ENCODE measurements around the gene A2M. TPM values are rescaled to one million over a fixed set of nuclear protein-coding genes. Genes with fewer than 3 reads are reported as not detected.

The A2M gene
- total and polyA plus RNA-seq, 2 donors (not counting 1 experiment from before 2014, with no cell fraction given), result 0.04 TPM; not detected in 1

- H3K9ac ChIP-seq (ENCODE audit: low read length), result no peak overlapping the region
- TF ChIP-seq CTCF (IDR thresholded peaks at IDR 0.05) (no peak), EZH2 (IDR thresholded peaks at IDR 0.05; ENCODE audit: borderline replicate concordance, insufficient read depth, low read depth, low read length, poor library complexity, severe bottlenecking) (no peak)
- H3K36me3 ChIP-seq (replicated peaks in 1 of 2; ENCODE audit: control extremely low read depth in 1 of 2, control insufficient read depth in 1 of 2, extremely low read depth in 1 of 2, insufficient read depth in 2 of 2, low read length in 1 of 2), result no peaks in the 10 kb centered on the region
- H3K9me3 ChIP-seq (ENCODE audit: control extremely low read depth in 1 of 3, control insufficient read depth in 2 of 3, insufficient read depth in 1 of 3, low read length in 2 of 3), result no peaks in the 10 kb centered on the region
- ATAC-seq (ENCODE audit: low read depth), result no peak
- POLR2A ChIA-PET, result no interaction called here
- intact Hi-C loops (cut with micrococcal nuclease), result no loop called here
- Mint-ChIP-seq H3K4me3 (no peak overlapping the region), H3K27ac (no peak overlapping the region), H3K27me3 (peaks cover 28% of the 10 kb centered on the region), H3K9me3 (ENCODE audit: insufficient read depth) (no peaks in the 10 kb centered on the region), H3K4me1 (no peaks in the 10 kb centered on the region)
- H2AFZ ChIP-seq (ENCODE audit: insufficient read depth, low read depth, low read length, poor library complexity, severe bottlenecking), result no peak overlapping the region
- H3K27ac ChIP-seq (ENCODE audit: low read length in 2 of 2), result no peak overlapping the region
- DNase-seq, result no peak
- no CpG with 5 or more reads among the region's 1 CpG for WGBS (ENCODE audit: insufficient coverage)
- H4K20me1 ChIP-seq (ENCODE audit: control insufficient read depth, insufficient read depth, low read length, poor library complexity, severe bottlenecking), result no peaks in the 10 kb centered on the region
- H3K27me3 ChIP-seq (replicated peaks in 1 of 4; ENCODE audit: control extremely low read depth in 1 of 4, control insufficient read depth in 3 of 4, insufficient read depth in 4 of 4, low read length in 3 of 4), result peaks cover 0 to 5% (median 2%) of the 10 kb centered on the region in 4 experiments
- no peaks in the 10 kb centered on the region for H3K79me2 ChIP-seq (ENCODE audit: control insufficient read depth, insufficient read depth, low read length)
- no peak overlapping the region for H3K4me2 ChIP-seq (replicated peaks; ENCODE audit: low read depth, low read length, poor library complexity, severe bottlenecking)
- no peaks in the 10 kb centered on the region for H3K4me1 ChIP-seq (ENCODE audit: control insufficient read depth in 2 of 2, insufficient read depth in 2 of 2, low read length in 2 of 2)
- no peak overlapping the region for H3K4me3 ChIP-seq (ENCODE audit: control extremely low read depth in 1 of 5, extremely low read depth in 1 of 5, insufficient read depth in 1 of 5, low read depth in 2 of 5, low read length in 4 of 5)
- CTCF ChIA-PET, result interaction anchor here (0.9 kb wide), 1 partner anchor 8 kb away, joined by 3 read pairs; no protein-coding TSS in a partner anchor
Measured at GRCh38 chr12:9071969-9072368, 43.8 kb downstream of the A2M start.

DNA sequence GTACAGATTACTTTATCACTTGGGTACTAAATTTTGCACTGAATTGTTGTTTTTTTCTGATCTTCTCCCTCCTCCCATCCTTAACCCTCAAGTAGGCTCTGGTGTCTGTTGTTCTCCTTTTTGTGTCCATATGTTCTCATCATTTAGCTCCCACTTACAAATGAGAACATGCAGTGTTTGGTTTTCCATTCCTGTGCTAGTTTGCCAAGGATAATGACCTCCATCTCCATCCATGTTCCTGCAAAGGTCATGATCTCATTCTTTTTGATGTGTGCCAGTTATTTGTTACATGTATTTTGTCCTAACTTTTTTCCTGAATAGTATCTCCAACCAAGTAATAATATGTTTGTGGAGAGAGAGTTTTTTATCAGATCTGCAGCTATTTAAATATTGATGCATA, 44.2 kb downstream of the A2M start:
- H3K27ac Mint-ChIP-seq, result no peak overlapping the region
- no peaks in the 10 kb centered on the region for H4K20me1 ChIP-seq (ENCODE audit: control insufficient read depth, insufficient read depth, low read length, poor library complexity, severe bottlenecking)
- ChIA-PET POLR2A (no interaction called here), CTCF (no interaction called here)
- TF ChIP-seq EZH2 (IDR thresholded peaks at IDR 0.05; ENCODE audit: borderline replicate concordance, insufficient read depth, low read depth, low read length, poor library complexity, severe bottlenecking), result no peak
- no peak for TF ChIP-seq CTCF (IDR thresholded peaks at IDR 0.05)
- no peaks in the 10 kb centered on the region for H3K79me2 ChIP-seq (ENCODE audit: control insufficient read depth, insufficient read depth, low read length)
- no peak overlapping the region for H3K27ac ChIP-seq (ENCODE audit: low read length in 2 of 2)
- H3K4me1 Mint-ChIP-seq, result no peaks in the 10 kb centered on the region
- H3K9me3 Mint-ChIP-seq (ENCODE audit: insufficient read depth), result no peaks in the 10 kb centered on the region
- no peaks in the 10 kb centered on the region for H3K36me3 ChIP-seq (replicated peaks in 1 of 2; ENCODE audit: control extremely low read depth in 1 of 2, control insufficient read depth in 1 of 2, extremely low read depth in 1 of 2, insufficient read depth in 2 of 2, low read length in 1 of 2)
- no peak for ATAC-seq (ENCODE audit: low read depth)
- H3K4me3 Mint-ChIP-seq, result no peak overlapping the region
- no peak overlapping the region for H3K9ac ChIP-seq (ENCODE audit: low read length)
- H3K27me3 Mint-ChIP-seq, result peaks cover 28% of the 10 kb centered on the region
- H3K4me3 ChIP-seq (ENCODE audit: control extremely low read depth in 1 of 5, extremely low read depth in 1 of 5, insufficient read depth in 1 of 5, low read depth in 2 of 5, low read length in 4 of 5), result no peak overlapping the region
- DNase-seq, result no peak
- intact Hi-C loops (cut with micrococcal nuclease), result no loop called here
- no peak overlapping the region for H2AFZ ChIP-seq (ENCODE audit: insufficient read depth, low read depth, low read length, poor library complexity, severe bottlenecking)
- no peaks in the 10 kb centered on the region for H3K4me1 ChIP-seq (ENCODE audit: control insufficient read depth in 2 of 2, insufficient read depth in 2 of 2, low read length in 2 of 2)
- H3K4me2 ChIP-seq (replicated peaks; ENCODE audit: low read depth, low read length, poor library complexity, severe bottlenecking), result no peak overlapping the region
- H3K27me3 ChIP-seq (replicated peaks in 1 of 4; ENCODE audit: control extremely low read depth in 1 of 4, control insufficient read depth in 3 of 4, insufficient read depth in 4 of 4, low read length in 3 of 4), result peaks cover 0 to 5% (median 2%) of the 10 kb centered on the region in 4 experiments
- no peaks in the 10 kb centered on the region for H3K9me3 ChIP-seq (ENCODE audit: control extremely low read depth in 1 of 3, control insufficient read depth in 2 of 3, insufficient read depth in 1 of 3, low read length in 2 of 3)
